ENCODE results near the gene CRPPA. TPM values are rescaled to one million over a fixed set of nuclear protein-coding genes. Genes with fewer than 3 reads are reported as not detected.

The CRPPA gene
- polyA plus RNA-seq, 2 of the 4 experiments (the other 2 are of a cell fraction): 0.59 to 0.88 TPM

DNA sequence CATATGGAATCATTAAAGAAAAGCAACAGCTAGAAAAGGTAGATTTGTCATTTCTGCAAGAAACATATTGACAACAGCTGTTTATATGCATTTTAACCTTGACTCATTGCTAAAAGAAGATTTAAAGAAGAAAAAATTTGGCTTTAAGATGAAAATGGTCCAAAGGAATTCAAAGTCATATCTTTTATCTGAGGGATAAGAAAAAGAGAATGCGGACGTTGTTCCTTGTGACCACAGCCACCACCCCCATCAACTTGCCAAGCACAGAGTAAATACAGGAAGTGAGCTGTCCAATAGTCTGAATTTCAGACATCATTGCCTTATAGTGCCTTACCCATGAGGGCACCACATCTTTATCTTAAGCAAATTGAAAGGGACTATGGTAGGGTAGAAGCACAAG lies 7.3 kb upstream of the CRPPA start:
- no peak overlapping the region for H3K4me2 ChIP-seq
- FAIRE-seq (no peak), DNase-seq (ENCODE audit: low read depth in 1 of 2, low spot score in 1 of 2) (no peak), ATAC-seq (no peak)
- H3K9me3 ChIP-seq: no peaks in the 10 kb centered on the region
- H3K4me1 ChIP-seq: no peaks in the 10 kb centered on the region
- no peak overlapping the region for H3K27ac ChIP-seq
- no peak overlapping the region for H3K4me3 ChIP-seq
- ChIA-PET POLR2A (no interaction called here), CTCF (interaction anchor here (0.7 to 10.4 kb wide), 3 partner anchors 9 to 135 kb away, joined by 3 to 145 read pairs (median 4); no protein-coding TSS in a partner anchor)
- 52% methylated on average over 2 of the region's 2 CpGs for WGBS (ENCODE audit: missing lambda C conversion rate)
- TF ChIP-seq HDAC2 (IDR thresholded peaks at IDR 0.05): no peak
- TF ChIP-seq, protein P1, sequence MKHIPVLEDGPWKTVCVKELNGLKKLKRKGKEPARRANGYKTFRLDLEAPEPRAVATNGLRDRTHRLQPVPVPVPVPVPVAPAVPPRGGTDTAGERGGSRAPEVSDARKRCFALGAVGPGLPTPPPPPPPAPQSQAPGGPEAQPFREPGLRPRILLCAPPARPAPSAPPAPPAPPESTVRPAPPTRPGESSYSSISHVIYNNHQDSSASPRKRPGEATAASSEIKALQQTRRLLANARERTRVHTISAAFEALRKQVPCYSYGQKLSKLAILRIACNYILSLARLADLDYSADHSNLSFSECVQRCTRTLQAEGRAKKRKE (CRISPR knock-in tag; IDR thresholded peaks at IDR 0.05; ENCODE audit: low read depth): no peak
- TF ChIP-seq, protein P2, sequence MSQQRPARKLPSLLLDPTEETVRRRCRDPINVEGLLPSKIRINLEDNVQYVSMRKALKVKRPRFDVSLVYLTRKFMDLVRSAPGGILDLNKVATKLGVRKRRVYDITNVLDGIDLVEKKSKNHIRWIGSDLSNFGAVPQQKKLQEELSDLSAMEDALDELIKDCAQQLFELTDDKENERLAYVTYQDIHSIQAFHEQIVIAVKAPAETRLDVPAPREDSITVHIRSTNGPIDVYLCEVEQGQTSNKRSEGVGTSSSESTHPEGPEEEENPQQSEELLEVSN (IDR thresholded peaks at IDR 0.05; ENCODE audit: borderline replicate concordance, low read depth): no peak
- no peak for TF ChIP-seq RAD21 (conservative IDR thresholded peaks at IDR 0.05 in 1 of 2, IDR thresholded peaks at IDR 0.05 in 1 of 2)
- TF ChIP-seq ZSCAN20 (CRISPR knock-in tag; IDR thresholded peaks at IDR 0.05): no peak
- no peak for TF ChIP-seq TP53 (CRISPR knock-in tag; IDR thresholded peaks at IDR 0.05)
- TF ChIP-seq POLR2A (IDR thresholded peaks at IDR 0.05; ENCODE audit: low read length): no peak
- no peak for TF ChIP-seq MYC (IDR thresholded peaks at IDR 0.05; ENCODE audit: borderline replicate concordance, low read length)
- TF ChIP-seq, protein P3, sequence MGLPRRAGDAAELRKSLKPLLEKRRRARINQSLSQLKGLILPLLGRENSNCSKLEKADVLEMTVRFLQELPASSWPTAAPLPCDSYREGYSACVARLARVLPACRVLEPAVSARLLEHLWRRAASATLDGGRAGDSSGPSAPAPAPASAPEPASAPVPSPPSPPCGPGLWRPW (IDR thresholded peaks at IDR 0.05): no peak
- TF ChIP-seq, protein P4, sequence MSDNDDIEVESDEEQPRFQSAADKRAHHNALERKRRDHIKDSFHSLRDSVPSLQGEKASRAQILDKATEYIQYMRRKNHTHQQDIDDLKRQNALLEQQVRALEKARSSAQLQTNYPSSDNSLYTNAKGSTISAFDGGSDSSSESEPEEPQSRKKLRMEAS (IDR thresholded peaks at IDR 0.05): no peak
- no peak for TF ChIP-seq ZNF302 (CRISPR knock-in tag; IDR thresholded peaks at IDR 0.05)
- TF ChIP-seq MAFK (IDR thresholded peaks at IDR 0.05; ENCODE audit: partially characterized antibody): no peak
- TF ChIP-seq, protein P5, sequence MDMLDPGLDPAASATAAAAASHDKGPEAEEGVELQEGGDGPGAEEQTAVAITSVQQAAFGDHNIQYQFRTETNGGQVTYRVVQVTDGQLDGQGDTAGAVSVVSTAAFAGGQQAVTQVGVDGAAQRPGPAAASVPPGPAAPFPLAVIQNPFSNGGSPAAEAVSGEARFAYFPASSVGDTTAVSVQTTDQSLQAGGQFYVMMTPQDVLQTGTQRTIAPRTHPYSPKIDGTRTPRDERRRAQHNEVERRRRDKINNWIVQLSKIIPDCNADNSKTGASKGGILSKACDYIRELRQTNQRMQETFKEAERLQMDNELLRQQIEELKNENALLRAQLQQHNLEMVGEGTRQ (IDR thresholded peaks at IDR 0.05): no peak
- TF ChIP-seq CHD2 (IDR thresholded peaks at IDR 0.05; ENCODE audit: low read length, partially characterized antibody): no peak
- TF ChIP-seq NPAS2 (CRISPR knock-in tag; IDR thresholded peaks at IDR 0.05; ENCODE audit: borderline replicate concordance): no peak
- TF ChIP-seq ZC3H11A (IDR thresholded peaks at IDR 0.05): no peak
- no peak for TF ChIP-seq EHF (CRISPR knock-in tag; IDR thresholded peaks at IDR 0.05)
- TF ChIP-seq EP300 (IDR thresholded peaks at IDR 0.05): no peak
- TF ChIP-seq, protein P6, sequence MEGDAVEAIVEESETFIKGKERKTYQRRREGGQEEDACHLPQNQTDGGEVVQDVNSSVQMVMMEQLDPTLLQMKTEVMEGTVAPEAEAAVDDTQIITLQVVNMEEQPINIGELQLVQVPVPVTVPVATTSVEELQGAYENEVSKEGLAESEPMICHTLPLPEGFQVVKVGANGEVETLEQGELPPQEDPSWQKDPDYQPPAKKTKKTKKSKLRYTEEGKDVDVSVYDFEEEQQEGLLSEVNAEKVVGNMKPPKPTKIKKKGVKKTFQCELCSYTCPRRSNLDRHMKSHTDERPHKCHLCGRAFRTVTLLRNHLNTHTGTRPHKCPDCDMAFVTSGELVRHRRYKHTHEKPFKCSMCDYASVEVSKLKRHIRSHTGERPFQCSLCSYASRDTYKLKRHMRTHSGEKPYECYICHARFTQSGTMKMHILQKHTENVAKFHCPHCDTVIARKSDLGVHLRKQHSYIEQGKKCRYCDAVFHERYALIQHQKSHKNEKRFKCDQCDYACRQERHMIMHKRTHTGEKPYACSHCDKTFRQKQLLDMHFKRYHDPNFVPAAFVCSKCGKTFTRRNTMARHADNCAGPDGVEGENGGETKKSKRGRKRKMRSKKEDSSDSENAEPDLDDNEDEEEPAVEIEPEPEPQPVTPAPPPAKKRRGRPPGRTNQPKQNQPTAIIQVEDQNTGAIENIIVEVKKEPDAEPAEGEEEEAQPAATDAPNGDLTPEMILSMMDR (IDR thresholded peaks at IDR 0.05): no peak
- no peak for TF ChIP-seq POLR2AphosphoS2 (conservative IDR thresholded peaks at IDR 0.05; ENCODE audit: low read length)

DNA sequence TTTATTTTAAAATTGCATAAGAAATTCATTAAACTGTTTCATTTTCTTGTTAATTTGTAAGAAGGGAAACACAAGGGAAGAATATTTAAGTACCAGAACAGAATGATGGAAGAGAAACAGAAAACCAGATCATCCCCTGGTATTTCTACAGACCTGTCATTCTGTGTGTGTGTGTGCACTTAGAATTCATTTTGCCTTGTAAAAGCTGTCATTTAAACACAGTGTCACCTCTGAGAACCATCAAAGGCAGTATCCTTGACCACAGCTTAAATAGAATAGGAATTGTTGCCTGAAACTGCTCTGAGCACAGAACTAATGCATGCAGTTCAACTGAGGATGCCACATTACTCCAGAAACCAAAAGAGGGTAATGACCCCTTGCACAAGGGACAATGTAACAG lies 6.8 kb upstream of the CRPPA start:
- no peak for ATAC-seq
- Histone ChIP-seq H3K4me3 (no peak overlapping the region), H3K4me2 (no peak overlapping the region), H3K4me1 (no peaks in the 10 kb centered on the region), H3K9me3 (no peaks in the 10 kb centered on the region), H3K27ac (no peak overlapping the region)
- FAIRE-seq: no peak
- POLR2A ChIA-PET: no interaction called here
- TF ChIP-seq RCOR1 (IDR thresholded peaks at IDR 0.05; ENCODE audit: low read depth, low read length): no peak
- TF ChIP-seq ZSCAN20 (CRISPR knock-in tag; IDR thresholded peaks at IDR 0.05): no peak
- TF ChIP-seq, protein P7, sequence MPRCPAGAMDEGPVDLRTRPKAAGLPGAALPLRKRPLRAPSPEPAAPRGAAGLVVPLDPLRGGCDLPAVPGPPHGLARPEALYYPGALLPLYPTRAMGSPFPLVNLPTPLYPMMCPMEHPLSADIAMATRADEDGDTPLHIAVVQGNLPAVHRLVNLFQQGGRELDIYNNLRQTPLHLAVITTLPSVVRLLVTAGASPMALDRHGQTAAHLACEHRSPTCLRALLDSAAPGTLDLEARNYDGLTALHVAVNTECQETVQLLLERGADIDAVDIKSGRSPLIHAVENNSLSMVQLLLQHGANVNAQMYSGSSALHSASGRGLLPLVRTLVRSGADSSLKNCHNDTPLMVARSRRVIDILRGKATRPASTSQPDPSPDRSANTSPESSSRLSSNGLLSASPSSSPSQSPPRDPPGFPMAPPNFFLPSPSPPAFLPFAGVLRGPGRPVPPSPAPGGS (IDR thresholded peaks at IDR 0.05): no peak
- no peak for TF ChIP-seq NFE2L2 (conservative IDR thresholded peaks at IDR 0.05; ENCODE audit: low read length)
- no peak for TF ChIP-seq GATA3 (IDR thresholded peaks at IDR 0.05; ENCODE audit: borderline replicate concordance)
- TF ChIP-seq, protein P4 (IDR thresholded peaks at IDR 0.05): no peak
- TF ChIP-seq, protein P1 (CRISPR knock-in tag; IDR thresholded peaks at IDR 0.05; ENCODE audit: low read depth): no peak
- no peak for TF ChIP-seq CBX2 (IDR thresholded peaks at IDR 0.05; ENCODE audit: borderline replicate concordance, low read depth)
- no peak for TF ChIP-seq KDM1A (IDR thresholded peaks at IDR 0.05; ENCODE audit: low read depth)
- no peak for TF ChIP-seq ZNF302 (CRISPR knock-in tag; IDR thresholded peaks at IDR 0.05)
- TF ChIP-seq, protein P8, sequence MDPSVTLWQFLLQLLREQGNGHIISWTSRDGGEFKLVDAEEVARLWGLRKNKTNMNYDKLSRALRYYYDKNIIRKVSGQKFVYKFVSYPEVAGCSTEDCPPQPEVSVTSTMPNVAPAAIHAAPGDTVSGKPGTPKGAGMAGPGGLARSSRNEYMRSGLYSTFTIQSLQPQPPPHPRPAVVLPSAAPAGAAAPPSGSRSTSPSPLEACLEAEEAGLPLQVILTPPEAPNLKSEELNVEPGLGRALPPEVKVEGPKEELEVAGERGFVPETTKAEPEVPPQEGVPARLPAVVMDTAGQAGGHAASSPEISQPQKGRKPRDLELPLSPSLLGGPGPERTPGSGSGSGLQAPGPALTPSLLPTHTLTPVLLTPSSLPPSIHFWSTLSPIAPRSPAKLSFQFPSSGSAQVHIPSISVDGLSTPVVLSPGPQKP (IDR thresholded peaks at IDR 0.05; ENCODE audit: low read depth, low read length): no peak
- no peak for TF ChIP-seq RARB (CRISPR knock-in tag; IDR thresholded peaks at IDR 0.05)
- TF ChIP-seq JUN (IDR thresholded peaks at IDR 0.05): no peak
- TF ChIP-seq POLR2AphosphoS2 (conservative IDR thresholded peaks at IDR 0.05; ENCODE audit: low read length): no peak
- TF ChIP-seq EP300 (IDR thresholded peaks at IDR 0.05): no peak
- TF ChIP-seq MAFK (IDR thresholded peaks at IDR 0.05; ENCODE audit: partially characterized antibody): no peak
- no peak for TF ChIP-seq PHF8 (IDR thresholded peaks at IDR 0.05; ENCODE audit: borderline replicate concordance, low read depth)
- CTCF ChIA-PET: interaction anchor here (1.6 to 10.4 kb wide), 2 partner anchors 8 to 135 kb away, joined by 4 to 145 read pairs; no protein-coding TSS in a partner anchor
- DNase-seq (ENCODE audit: low read depth in 1 of 2, low spot score in 1 of 2): no peak
